NCI-H526 treated with DMSO at 0.1 percent for 48 hours (cell line): ENCODE measurements around the gene GGA3.
"Not testable (repeated sequence)": the region's sequence is repeated elsewhere in the genome, so short reads cannot be mapped to it uniquely, and the experiment has no call there.

ENCODE experiments used
- DNase-seq: peaks from one replicate; lab custom pipeline; 2025; lab: John Stamatoyannopoulos, UW

Gene GGA3

GRCh38 chr17:75272848-75273184 is 11.4 kb upstream of the GGA3 start:
- no peak for DNase-seq

GRCh38 chr17:75271955-75272847 is 10.8 kb upstream of the GGA3 start:
- DNase-seq: no peak

GRCh38 chr17:75271233-75271954 is 10.0 kb upstream of the GGA3 start:
- DNase-seq: peak; percentile 50

- DNase-seq: no peak
Observed at GRCh38 chr17:75270966-75271232, 9.5 kb upstream of the GGA3 start, which contains the start of gene MIF4GD. Gene MIF4GD (minus strand): TSS chr17:75271231. CDS start chr17:75270195, 1,036 bp downstream.

- peak; percentile 64 for DNase-seq
Observed at GRCh38 chr17:75270218-75270965, 9.0 kb upstream of the GGA3 start.

- no peak for DNase-seq
Observed at GRCh38 chr17:75269844-75270217, 8.4 kb upstream of the GGA3 start.

GRCh38 chr17:75267411-75268232 is 6.2 kb upstream of the GGA3 start:
- DNase-seq: peak; percentile 15

GRCh38 chr17:75267153-75267410 is 5.7 kb upstream of the GGA3 start:
- no peak for DNase-seq

GRCh38 chr17:75266316-75267152 is 5.1 kb upstream of the GGA3 start:
- no peak for DNase-seq

GRCh38 chr17:75265614-75266315 is 4.4 kb upstream of the GGA3 start:
- DNase-seq: no peak

GRCh38 chr17:75263055-75263454 is 1.6 kb upstream of the GGA3 start:
- DNase-seq: no peak

GRCh38 chr17:75262112-75262606 is 753 bp upstream of the GGA3 start:
- DNase-seq: no peak

- peak; percentile 4 for DNase-seq
Observed at GRCh38 chr17:75260641-75261335, 618 bp downstream of the GGA3 start.

GRCh38 chr17:75257228-75257627 is 4.2 kb downstream of the GGA3 start:
- not testable (repeated sequence) for DNase-seq

- not testable (repeated sequence) for DNase-seq
Observed at GRCh38 chr17:75255954-75256698, 5.3 kb downstream of the GGA3 start.

- DNase-seq: no peak
Observed at GRCh38 chr17:75252039-75252816, 9.2 kb downstream of the GGA3 start.

- no peak for DNase-seq
Observed at GRCh38 chr17:75250009-75250471, 11.4 kb downstream of the GGA3 start.

GRCh38 chr17:75249564-75249963 is 11.8 kb downstream of the GGA3 start:
- DNase-seq: no peak
